OCI-LY1 (cell line): ENCODE results near the gene GMPPA.

Experiments used
- H2AFZ ChIP-seq: fragments of 200-600 bp; sonication (generic), shearing (Covaris generic); 2 replicates; pipeline ENCODE4 v1.6.0; 2014; ENCODE audit warnings: antibody characterized with exemption, mild to moderate bottlenecking, low read length
- H3F3A ChIP-seq: fragments of 200-600 bp; sonication (generic), shearing (Covaris generic); 2 replicates; pipeline ENCODE4 v1.6.0; 2014; ENCODE audit warnings: mild to moderate bottlenecking, antibody characterized with exemption, low read length, moderate library complexity; ENCODE audit not compliant: insufficient read depth
- H3K27ac ChIP-seq: fragments of 200-600 bp; sonication (generic); 2 replicates; pipeline ENCODE4 v1.5.1; 2014; ENCODE audit warnings: low read length, mixed run types, mild to moderate bottlenecking, low read depth; ENCODE audit not compliant: poor library complexity, severe bottlenecking
- H3K27me3 ChIP-seq: fragments of 200-600 bp; sonication (generic); 2 replicates; pipeline ENCODE4 v1.6.0; 2014; ENCODE audit warnings: antibody characterized with exemption, mild to moderate bottlenecking, low read length, moderate library complexity; ENCODE audit not compliant: insufficient read depth
- H3K36me3 ChIP-seq: fragments of 200-600 bp; sonication (generic); 2 replicates; pipeline ENCODE4 v1.6.1; 2014; ENCODE audit warnings: mild to moderate bottlenecking, antibody characterized with exemption, low read length, moderate library complexity, mixed read lengths; ENCODE audit not compliant: insufficient read depth
- H3K4me1 ChIP-seq: fragments of 200-600 bp; sonication (generic); 2 replicates; pipeline ENCODE4 v1.5.1; 2014; ENCODE audit warnings: mild to moderate bottlenecking, low read length, moderate library complexity; ENCODE audit not compliant: insufficient read depth, severe bottlenecking
- H3K4me2 ChIP-seq: fragments of 200-600 bp; sonication (generic), shearing (Covaris generic); 2 replicates; pipeline ENCODE4 v1.6.1; 2014; ENCODE audit warnings: low read length
- H3K4me3 ChIP-seq: fragments of 200-600 bp; sonication (generic); 2 replicates; pipeline ENCODE4 v1.5.1; 2014; ENCODE audit warnings: low read length, low read depth, mild to moderate bottlenecking, mixed read lengths; ENCODE audit not compliant: poor library complexity, severe bottlenecking
- H3K79me2 ChIP-seq: fragments of 200-600 bp; shearing (Covaris generic); 2 replicates; pipeline ENCODE4 v1.6.1; 2016; ENCODE audit warnings: mixed run types, low read length, mixed read lengths; ENCODE audit not compliant: insufficient read depth
- H3K9ac ChIP-seq: fragments of 200-600 bp; sonication (generic), shearing (Covaris generic); 2 replicates; pipeline ENCODE4 v1.6.1; 2014; ENCODE audit warnings: mild to moderate bottlenecking, low read length, mixed read lengths
- H3K9me2 ChIP-seq: fragments of 200-600 bp; sonication (generic), shearing (Covaris generic); 2 replicates; pipeline ENCODE4 v1.6.1; 2014; ENCODE audit warnings: low read depth, mild to moderate bottlenecking, low read length, mixed read lengths
- H3K9me3 ChIP-seq: fragments of 200-600 bp; shearing (Covaris generic); 2 replicates; pipeline ENCODE4 v1.6.1; 2014; ENCODE audit warnings: low read length, mixed read lengths
- H4K20me1 ChIP-seq: fragments of 200-600 bp; sonication (generic), shearing (Covaris generic); 2 replicates; pipeline ENCODE4 v1.6.0; 2016; ENCODE audit warnings: mild to moderate bottlenecking, low read length; ENCODE audit not compliant: insufficient read depth
- EZH2 ChIP-seq: fragments of 200-600 bp; sonication (generic), shearing (Covaris generic); IDR thresholded peaks from 2 replicates; pipeline ENCODE4 v1.8.0; 2017; ENCODE audit warnings: borderline replicate concordance, mixed run types, mild to moderate bottlenecking, antibody characterized with exemption, low read length, moderate library complexity, mixed read lengths
- TF ChIP-seq, protein P1 (sequence below): fragments of 200-600 bp; sonication (generic), shearing (Covaris generic); IDR thresholded peaks from 2 replicates; pipeline ENCODE4 v1.5.1; 2017; ENCODE audit warnings: mild to moderate bottlenecking, antibody characterized with exemption, low read length, moderate library complexity, mixed read lengths

The GMPPA gene

DNA sequence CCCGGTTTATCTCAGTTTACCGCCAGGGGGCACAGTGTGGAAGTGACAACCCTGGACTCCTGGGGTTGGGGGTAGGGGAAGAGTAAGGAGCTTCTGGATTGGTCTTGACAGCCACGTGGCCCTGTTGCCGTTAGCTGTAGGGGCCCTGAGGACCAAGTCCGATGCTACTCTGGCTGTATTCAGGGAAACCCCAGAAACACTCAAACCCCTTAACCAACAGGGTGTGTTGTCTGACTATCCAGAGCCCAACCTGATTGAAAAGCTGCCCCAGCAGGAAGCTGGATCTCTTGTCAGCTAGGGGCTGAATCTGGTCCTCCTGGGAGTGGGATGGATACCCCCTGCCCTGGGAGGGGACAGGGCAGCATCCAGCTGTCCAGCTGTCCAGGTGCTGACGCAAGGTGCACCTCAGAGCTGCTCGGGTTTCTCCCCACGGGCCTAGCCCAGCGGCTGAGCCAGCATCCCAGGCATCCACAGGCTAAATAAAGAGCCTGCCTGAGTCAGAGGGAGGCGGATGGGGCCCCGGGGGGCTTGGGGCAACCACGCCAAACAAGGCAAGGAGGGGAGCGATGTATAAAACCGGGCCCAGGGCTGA is 3.1 kb upstream of the GMPPA start:
- TF ChIP-seq, protein P1, sequence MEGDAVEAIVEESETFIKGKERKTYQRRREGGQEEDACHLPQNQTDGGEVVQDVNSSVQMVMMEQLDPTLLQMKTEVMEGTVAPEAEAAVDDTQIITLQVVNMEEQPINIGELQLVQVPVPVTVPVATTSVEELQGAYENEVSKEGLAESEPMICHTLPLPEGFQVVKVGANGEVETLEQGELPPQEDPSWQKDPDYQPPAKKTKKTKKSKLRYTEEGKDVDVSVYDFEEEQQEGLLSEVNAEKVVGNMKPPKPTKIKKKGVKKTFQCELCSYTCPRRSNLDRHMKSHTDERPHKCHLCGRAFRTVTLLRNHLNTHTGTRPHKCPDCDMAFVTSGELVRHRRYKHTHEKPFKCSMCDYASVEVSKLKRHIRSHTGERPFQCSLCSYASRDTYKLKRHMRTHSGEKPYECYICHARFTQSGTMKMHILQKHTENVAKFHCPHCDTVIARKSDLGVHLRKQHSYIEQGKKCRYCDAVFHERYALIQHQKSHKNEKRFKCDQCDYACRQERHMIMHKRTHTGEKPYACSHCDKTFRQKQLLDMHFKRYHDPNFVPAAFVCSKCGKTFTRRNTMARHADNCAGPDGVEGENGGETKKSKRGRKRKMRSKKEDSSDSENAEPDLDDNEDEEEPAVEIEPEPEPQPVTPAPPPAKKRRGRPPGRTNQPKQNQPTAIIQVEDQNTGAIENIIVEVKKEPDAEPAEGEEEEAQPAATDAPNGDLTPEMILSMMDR = peak; percentile 68
- no peak for TF ChIP-seq EZH2

DNA sequence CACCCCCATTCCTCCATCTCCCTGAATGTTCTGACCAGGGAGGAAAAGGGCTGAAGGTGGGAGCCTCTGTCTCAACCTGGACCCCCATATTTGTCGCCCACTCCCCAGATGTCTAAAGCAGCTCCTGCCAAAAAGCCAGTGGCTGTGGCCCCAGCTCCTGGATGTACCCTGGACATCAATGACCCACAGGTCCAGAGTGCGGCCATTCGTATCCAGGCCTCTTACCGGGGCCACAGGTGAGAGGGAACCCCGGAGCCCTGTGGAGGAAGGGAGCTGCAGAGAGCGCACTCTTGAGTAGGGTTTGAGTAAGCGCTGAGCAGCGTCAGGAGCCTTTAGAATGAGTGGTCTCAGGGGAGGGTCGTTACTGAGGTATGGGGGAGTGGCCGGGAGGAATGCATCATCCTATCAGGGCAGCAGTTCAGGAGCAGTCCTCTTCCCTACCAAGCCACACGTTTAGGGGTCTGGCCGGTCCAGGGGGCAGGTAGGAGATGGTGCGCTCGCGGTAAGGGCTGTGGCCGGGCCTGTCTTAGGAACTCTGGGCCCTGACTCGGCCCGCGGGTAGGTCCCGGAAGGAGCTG is 2.4 kb upstream of the GMPPA start:
- Histone ChIP-seq H3K27me3 (0 out of 2 replicates have a peak, but pooled peaks cover 5% of the 10 kb centered on the region), H3K4me2 (no peak overlapping the region), H4K20me1 (no peaks in the 10 kb centered on the region), H3F3A (no peaks in the 10 kb centered on the region), H3K79me2 (no peaks in the 10 kb centered on the region), H3K9ac (no peak overlapping the region), H3K27ac (no peak overlapping the region), H3K36me3 (no peaks in the 10 kb centered on the region), H3K4me3 (no peak overlapping the region), H2AFZ (no peak overlapping the region), H3K4me1 (peaks cover 22% of the 10 kb centered on the region), H3K9me3 (no peaks in the 10 kb centered on the region), H3K9me2 (no peaks in the 10 kb centered on the region)
- TF ChIP-seq EZH2 = no peak

More for the DNA sequence above, 3.1 kb upstream of the GMPPA start:
- H3K4me2 ChIP-seq = no peak overlapping the region; the same call in 1 of the 2 replicates
- no peak overlapping the region for H3K27ac ChIP-seq
- H3K79me2 ChIP-seq = no peaks in the 10 kb centered on the region
- 0 out of 2 replicates have a peak, but pooled peaks cover 5% of the 10 kb centered on the region for H3K27me3 ChIP-seq
- no peaks in the 10 kb centered on the region for H3K9me3 ChIP-seq
- H3K36me3 ChIP-seq = no peaks in the 10 kb centered on the region
- H3K4me3 ChIP-seq = no peak overlapping the region
- H3F3A ChIP-seq = no peaks in the 10 kb centered on the region
- no peaks in the 10 kb centered on the region for H4K20me1 ChIP-seq
- no peaks in the 10 kb centered on the region for H3K9me2 ChIP-seq
- peaks cover 22% of the 10 kb centered on the region for H3K4me1 ChIP-seq
- no peak overlapping the region for H2AFZ ChIP-seq
- H3K9ac ChIP-seq = no peak overlapping the region; the same call in 1 of the 2 replicates

DNA sequence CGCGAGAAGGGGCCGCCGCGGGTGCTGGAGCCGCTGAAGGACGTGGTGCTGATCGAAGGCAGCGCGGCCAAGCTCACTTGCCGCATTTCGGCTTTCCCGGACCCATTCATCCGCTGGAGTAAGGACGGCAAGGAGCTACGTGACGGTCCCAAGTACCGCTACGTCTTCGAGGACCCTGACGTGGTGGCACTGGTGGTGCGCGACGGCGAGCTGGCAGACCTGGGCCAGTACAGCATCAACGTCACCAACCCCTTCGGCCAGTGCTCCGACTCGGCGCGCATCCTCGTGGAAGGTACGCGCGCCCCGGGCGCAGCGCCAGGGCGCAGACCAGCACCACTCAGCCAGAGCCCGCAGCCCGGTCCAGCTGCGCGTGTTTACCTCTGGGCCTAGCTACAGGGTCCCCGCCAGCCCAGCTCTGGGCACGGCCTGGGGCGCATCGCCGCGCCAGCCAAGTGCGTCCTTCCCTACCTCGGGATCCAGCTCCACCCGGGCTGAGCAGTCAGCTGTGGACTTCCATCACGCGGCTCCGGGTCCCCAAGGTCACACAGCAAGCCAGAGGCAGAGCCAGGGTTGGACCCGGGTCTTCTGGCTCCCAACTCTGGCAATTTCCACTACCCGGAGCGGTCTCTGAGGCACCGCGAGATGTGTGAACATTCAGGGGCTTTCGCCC is 1.7 kb upstream of the GMPPA start:
- Histone ChIP-seq H2AFZ (no peak overlapping the region), H3K9ac (no peak overlapping the region), H3K4me3 (no peak overlapping the region), H3K9me3 (no peaks in the 10 kb centered on the region), H3K27me3 (no peaks in the 10 kb centered on the region), H3K9me2 (no peaks in the 10 kb centered on the region), H3K36me3 (no peaks in the 10 kb centered on the region), H3K27ac (no peak overlapping the region), H3K4me1 (peaks cover 22% of the 10 kb centered on the region), H3K4me2 (no peak overlapping the region), H4K20me1 (no peaks in the 10 kb centered on the region), H3F3A (no peaks in the 10 kb centered on the region), H3K79me2 (no peaks in the 10 kb centered on the region)
- TF ChIP-seq, protein P1 = no peak
- TF ChIP-seq EZH2 = no peak
